GM18868 (cell line): ENCODE data around the gene SLC28A3.

ENCODE experiments used
- ATAC-seq: cut with Tn5 transposase; IDR thresholded peaks from one replicate; pipeline ENCODE4 v1.9.1; 2021; ENCODE audit warnings: mild to moderate bottlenecking, moderate library complexity; ENCODE audit not compliant: unreplicated experiment

Gene SLC28A3

DNA sequence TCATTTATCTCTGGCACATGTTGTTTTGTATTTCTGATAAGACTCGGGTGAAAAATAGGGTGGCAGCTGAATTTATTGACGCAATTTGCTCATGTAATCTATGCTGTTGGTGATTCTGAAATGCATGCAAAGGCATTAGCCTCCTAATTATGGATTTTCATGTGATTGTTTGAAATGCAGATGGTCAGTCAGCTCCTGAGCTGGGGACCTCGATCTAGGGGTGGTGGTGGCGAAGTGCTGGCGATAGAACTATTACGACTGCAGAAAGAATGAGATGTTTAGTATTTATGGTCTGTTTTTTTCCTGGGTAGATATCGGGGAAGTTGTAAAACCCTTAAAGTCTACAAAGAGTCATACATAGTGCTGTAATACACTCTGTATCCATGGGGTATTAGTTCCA is 88.6 kb downstream of the SLC28A3 start:
- no peak for ATAC-seq

DNA sequence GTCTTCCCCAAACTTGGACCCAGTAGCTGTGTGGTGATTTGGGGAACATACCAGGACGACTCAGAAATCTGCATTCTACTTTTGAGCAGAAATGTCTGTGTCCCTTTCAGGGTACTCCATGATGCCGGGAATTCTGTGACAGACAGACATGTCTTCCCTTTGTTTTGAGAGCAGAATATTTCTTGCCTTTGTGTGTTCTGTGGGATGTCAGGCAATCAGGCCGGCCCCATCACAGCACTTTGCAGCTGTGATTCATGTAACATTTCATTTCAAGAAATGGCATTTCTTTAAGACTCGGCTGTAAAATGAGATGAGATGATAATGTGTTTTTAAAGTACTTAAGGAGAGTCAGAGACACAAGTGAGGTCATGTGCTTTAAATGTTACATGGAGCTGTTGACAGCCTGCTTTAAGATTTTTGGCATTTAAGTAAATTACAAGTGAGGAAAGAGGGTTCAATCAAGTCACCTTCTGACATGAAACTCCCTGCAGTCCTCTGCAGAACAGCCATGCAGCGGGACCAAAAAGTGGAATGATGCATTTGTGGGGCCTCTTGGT is 98.7 kb downstream of the SLC28A3 start:
- no peak for ATAC-seq

DNA sequence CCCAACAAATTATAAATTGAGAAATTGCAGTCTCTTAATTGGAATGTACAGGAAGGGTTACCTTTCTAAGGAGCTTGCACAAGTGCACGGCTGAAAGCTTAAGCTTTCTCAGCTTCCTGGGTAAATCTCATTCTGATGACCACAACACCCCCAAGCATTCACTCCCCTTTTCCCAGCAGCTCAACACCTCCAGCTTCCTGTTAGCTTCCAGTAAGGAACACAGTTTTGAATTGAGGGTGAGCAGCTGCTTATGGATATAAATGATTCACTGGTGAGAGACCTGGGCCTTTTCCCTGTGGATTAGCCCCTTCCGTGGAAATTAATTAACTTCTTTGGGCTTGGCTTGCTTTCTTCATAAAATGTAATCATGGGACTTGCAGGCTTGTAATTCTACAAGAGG is 101.2 kb downstream of the SLC28A3 start:
- ATAC-seq = no peak

DNA sequence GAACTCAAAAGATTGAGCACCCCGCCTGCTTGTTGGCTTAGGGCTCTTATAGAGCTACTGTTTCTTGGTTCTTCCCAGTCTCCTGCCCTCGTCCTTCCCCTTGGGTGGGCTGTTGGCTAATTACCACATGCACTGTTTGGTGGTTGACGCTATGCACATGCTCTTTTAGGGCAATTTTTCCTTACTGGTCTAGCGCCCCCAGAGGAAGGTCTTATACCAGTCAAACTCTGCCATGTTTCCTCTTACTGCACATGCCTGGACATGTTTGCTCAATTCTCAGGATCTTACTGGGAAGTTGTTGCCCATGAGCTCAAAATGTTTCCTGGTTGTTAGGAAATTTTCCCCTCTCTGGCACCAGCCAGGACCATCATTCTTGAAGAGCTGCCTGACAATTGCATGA is 101.9 kb downstream of the SLC28A3 start:
- ATAC-seq = no peak

DNA sequence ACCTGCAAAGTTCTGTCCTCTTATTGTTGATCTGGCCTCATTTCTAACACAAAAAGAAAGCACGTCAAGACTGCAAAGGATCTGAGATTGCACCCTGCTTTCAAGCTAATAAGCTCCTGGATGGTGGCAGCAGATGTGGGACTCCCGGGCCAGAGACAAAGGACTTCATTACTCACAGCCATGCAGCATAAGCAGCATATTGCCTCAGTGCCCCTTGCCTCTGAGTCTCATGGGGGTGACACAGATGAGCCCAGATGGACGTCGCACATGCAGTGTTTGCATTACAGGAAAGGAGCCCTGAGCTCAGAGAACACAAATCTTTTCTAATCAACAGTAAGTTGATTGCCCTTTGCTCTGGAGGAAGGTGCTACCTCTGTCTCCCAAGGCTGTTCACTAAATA is 105.0 kb downstream of the SLC28A3 start:
- no peak for ATAC-seq

DNA sequence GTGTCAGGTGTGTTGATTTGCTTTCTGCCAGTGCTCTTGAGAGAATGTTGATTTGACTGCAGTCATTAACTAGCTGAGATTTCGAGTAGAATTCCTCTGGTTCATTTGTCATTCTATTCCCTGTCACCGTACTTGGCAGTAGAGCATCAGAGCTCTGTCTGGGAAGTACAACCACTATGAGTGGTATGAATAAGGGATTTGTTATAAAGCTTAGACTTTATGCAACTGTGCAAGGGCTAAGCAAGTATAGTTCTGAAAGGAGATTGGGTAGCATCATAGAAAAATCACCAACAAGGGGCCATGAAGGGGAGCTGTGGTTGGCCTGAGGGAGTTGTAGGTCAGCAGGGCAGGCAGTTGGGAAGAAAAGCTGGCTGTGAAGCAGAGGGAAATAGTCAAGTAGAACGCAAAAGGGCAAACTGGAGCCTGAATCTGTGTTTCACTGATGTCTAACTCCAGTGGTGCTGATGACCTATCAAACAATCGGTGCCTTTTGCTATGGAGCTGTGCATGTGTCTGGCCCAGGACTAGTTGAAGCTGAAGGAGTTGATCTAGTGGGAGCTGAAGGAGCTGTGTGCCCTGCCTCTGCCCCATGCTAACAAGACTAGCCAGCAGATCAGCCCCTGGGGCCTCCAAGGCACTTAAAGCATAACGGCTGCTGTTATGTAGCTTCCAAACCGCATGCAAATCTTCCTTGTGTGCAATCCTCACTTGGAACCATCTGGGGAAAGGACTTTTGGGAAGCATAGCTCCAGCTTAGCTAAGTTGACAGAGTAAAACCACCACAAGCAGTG is 110.0 kb downstream of the SLC28A3 start:
- no peak for ATAC-seq

DNA sequence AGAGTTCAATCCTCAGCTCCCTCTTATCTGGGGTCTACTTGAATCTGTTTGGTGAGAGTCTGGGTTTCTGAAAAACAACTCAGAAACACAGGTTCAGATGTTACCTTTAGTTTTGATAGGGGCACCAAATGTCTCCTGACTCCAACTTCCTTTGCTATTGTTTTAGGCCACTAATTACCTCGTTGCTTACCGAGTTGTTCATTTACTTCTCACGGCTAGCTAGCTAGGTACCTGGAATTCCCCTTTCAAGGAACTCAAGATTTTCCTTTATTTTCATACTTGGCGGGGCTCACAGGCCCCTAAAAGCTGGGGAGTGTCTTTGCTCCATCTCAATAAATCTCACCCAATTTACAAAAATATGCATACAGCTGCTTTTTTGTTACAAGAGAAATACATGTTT is 111.4 kb downstream of the SLC28A3 start:
- no peak for ATAC-seq

DNA sequence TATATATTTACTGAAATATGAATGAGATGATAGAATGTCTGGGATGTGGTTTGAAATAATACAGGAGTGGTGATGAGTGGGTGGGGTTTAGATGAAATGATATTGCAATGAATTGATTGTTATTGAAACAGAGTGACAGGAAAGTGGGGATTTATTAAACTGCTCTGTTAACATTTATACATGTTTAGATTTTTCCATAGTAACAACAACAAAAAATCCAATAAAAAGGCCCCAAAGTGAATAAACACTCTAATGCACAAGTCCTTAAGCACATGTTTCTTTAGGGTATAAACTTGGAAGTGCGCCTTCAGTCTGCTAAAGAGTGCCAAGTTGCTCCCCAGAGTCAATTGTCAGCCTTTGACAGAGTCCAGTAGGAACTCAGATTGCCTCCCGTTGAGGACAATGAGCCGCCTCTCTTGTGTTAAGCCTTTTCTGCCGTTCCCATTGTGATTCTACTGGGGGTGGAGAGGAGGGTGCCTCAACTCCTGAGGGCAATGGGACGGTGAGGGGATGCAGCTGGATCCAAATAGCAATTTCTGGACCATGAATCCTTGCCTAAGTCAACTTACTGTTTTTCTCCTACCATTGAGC is 112.3 kb downstream of the SLC28A3 start:
- no peak for ATAC-seq

DNA sequence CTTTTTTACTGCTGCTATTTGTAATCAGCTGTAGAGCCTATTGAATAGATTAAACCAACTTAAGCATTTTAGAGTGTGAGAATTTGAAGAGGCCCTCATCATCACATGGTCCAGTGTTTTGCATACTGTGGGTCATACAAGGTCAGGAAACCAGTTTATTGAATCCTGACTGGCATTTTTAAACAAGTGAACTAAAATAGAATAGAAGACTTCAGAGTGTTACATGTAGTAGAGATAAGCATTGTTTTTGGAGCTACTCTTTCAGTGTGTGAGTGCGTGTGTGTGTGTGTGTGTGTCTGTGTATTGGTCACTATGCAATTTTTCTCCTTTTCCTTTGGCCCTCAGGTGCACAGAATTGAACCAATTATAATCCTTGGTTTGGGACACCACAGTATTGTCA is 114.4 kb downstream of the SLC28A3 start:
- no peak for ATAC-seq
